K562 (cell line): ENCODE data around the gene SRRT. TPM values are rescaled to one million over a fixed set of nuclear protein-coding genes. Genes with fewer than 3 reads are reported as not detected.
A peak's percentile ranks its signal among the peaks of the same experiment; 100 is the strongest.

Source experiments
- BCOR ChIP-seq: fragments of 450-650 bp; IDR thresholded peaks from 2 replicates; pipeline ENCODE4 v1.6.1; 2016
- CHCHD3 ChIP-seq: fragments of 250-450 bp; sonication (Bioruptor Pico); IDR thresholded peaks from 2 replicates; pipeline ENCODE4 v2.1.2; 2022; ENCODE audit warnings: mild to moderate bottlenecking
- E2F3 ChIP-seq: fragments of 250-450 bp; sonication (Bioruptor Pico); IDR thresholded peaks from 2 replicates; pipeline ENCODE4 v1.4.0; 2020; ENCODE audit warnings: mild to moderate bottlenecking
- ERF ChIP-seq: fragments of 450-650 bp; formaldehyde crosslinking; IDR thresholded peaks from 2 replicates; pipeline ENCODE4 v1.4.0; 2020; ENCODE audit warnings: mild to moderate bottlenecking, mixed read lengths
- ESRRA ChIP-seq: fragments of 450-650 bp; IDR thresholded peaks from 2 replicates; pipeline ENCODE4 v1.6.1; 2014; ENCODE audit warnings: low read depth, mild to moderate bottlenecking, moderate library complexity, borderline replicate concordance
- ETV1 ChIP-seq: fragments of 450-650 bp; conservative IDR thresholded peaks from 2 replicates; pipeline ENCODE4 v1.6.1; 2016; ENCODE audit warnings: missing genetic modification characterization, control low read depth, low read depth, missing compliant biosample characterization
- FOXK2 ChIP-seq, 2 experiments: fragments of 450-650 bp; IDR thresholded peaks in 1 of 2; conservative IDR thresholded peaks in 1 of 2; 2 replicates each; pipeline ENCODE4 v1.6.1; 2016; ENCODE audit warnings: low read depth in 2 of 2, mild to moderate bottlenecking in 1 of 2
- HNRNPK ChIP-seq: fragments of 200-400 bp; formaldehyde crosslinking; IDR thresholded peaks from one replicate; pipeline ENCODE4 v1.6.1; 2018; ENCODE audit warnings: mild to moderate bottlenecking, low read depth, low read length; ENCODE audit not compliant: poor library complexity, severe bottlenecking
- KDM2B ChIP-seq: fragments of 250-450 bp; sonication (Bioruptor Pico); IDR thresholded peaks from 2 replicates; pipeline ENCODE4 v1.8.0; 2021; ENCODE audit warnings: mild to moderate bottlenecking, moderate library complexity
- MCM5 ChIP-seq: fragments of 450-650 bp; IDR thresholded peaks from 2 replicates; pipeline ENCODE4 v1.6.1; 2016; ENCODE audit warnings: low read depth
- NR3C1 ChIP-seq: sonication (generic); formaldehyde crosslinking; IDR thresholded peaks from 2 replicates; pipeline ENCODE4 v1.8.1; 2022; ENCODE audit warnings: missing genetic modification reagents
- POLR2B ChIP-seq: fragments of 450-650 bp; IDR thresholded peaks from 2 replicates; pipeline ENCODE4 v1.6.1; 2018; ENCODE audit warnings: low read depth; ENCODE audit not compliant: partially characterized antibody
- RFX5 ChIP-seq: IDR thresholded peaks from 2 replicates; pipeline ENCODE4 v1.6.1; 2011; ENCODE audit warnings: low read depth, mild to moderate bottlenecking, improper control_type of control experiment, low read length
- SMARCA5 ChIP-seq: fragments of 450-650 bp; IDR thresholded peaks from 2 replicates; pipeline ENCODE4 v1.6.1; 2016
- TRIM24 ChIP-seq, 2 experiments: fragments of 450-650 bp; IDR thresholded peaks; 2 replicates each; pipeline ENCODE4 v1.6.1; 2016
- ZNF239 ChIP-seq: fragments of 250-450 bp; sonication (Bioruptor Pico); IDR thresholded peaks from 2 replicates; pipeline ENCODE4 v1.4.0; 2020; ENCODE audit warnings: mild to moderate bottlenecking
- ZNF384 ChIP-seq: IDR thresholded peaks from 2 replicates; pipeline ENCODE4 v1.6.1; 2012; ENCODE audit warnings: low read depth, low read length, improper control_type of control experiment
- ZNF76 ChIP-seq: fragments of 250-450 bp; sonication (Bioruptor Pico); IDR thresholded peaks from 2 replicates; pipeline ENCODE4 v1.4.0; 2020; ENCODE audit warnings: mild to moderate bottlenecking, moderate library complexity, borderline replicate concordance
- polyA plus RNA-seq, 8 experiments: library from polyadenylated mRNA; depleted of rRNA in 4 of 8; stranded (reverse) in 5 of 8; unstranded in 3 of 8; fragments of >200 nt; fragmentation: Nextera tagmentation in 2 of 8; fragmentation: Illumina TruSeq in 1 of 8; extraction: Ambion mirVana in 2 of 8; extraction: Trizol in 1 of 8; gene quantifications; 2 replicates each; pipeline versions ENCODE4 v1.2.1 to v1.2.3, GENCODE V29; 2011 to 2014; ENCODE audit warnings: inconsistent platforms in 1 of 8, missing spikeins in 1 of 8
- total RNA-seq, 7 experiments: library from RNA; depleted of rRNA in 6 of 7; stranded (reverse); fragments of >200 nt in 6 of 7; fragmentation: Illumina TruSeq in 2 of 7; extraction: Trizol in 2 of 7; gene quantifications; 2 replicates each; pipeline versions ENCODE4 v1.2.1 to v1.2.3, GENCODE V29; 2011 to 2021; ENCODE audit warnings: low replicate concordance in 1 of 7
- TF ChIP-seq, protein P1 (sequence below): fragments of 250-450 bp; sonication (Bioruptor Pico); IDR thresholded peaks from 2 replicates; pipeline ENCODE4 v1.4.0; 2020
- TF ChIP-seq, protein P2 (sequence below): sonication (generic); formaldehyde crosslinking; IDR thresholded peaks from 2 replicates; pipeline ENCODE4 v1.8.1; 2023; ENCODE audit warnings: mild to moderate bottlenecking, missing genetic modification reagents
- TF ChIP-seq, protein P3 (sequence below): fragments of 450-650 bp; IDR thresholded peaks from 2 replicates; pipeline ENCODE4 v1.6.1; 2016; ENCODE audit warnings: antibody characterized with exemption

SRRT gene
- total and polyA plus RNA-seq, 9 of the 15 experiments (the other 6 are each of a cell fraction or from before 2014, with no cell fraction given): 10.3 to 263 (median 84.4) TPM

DNA sequence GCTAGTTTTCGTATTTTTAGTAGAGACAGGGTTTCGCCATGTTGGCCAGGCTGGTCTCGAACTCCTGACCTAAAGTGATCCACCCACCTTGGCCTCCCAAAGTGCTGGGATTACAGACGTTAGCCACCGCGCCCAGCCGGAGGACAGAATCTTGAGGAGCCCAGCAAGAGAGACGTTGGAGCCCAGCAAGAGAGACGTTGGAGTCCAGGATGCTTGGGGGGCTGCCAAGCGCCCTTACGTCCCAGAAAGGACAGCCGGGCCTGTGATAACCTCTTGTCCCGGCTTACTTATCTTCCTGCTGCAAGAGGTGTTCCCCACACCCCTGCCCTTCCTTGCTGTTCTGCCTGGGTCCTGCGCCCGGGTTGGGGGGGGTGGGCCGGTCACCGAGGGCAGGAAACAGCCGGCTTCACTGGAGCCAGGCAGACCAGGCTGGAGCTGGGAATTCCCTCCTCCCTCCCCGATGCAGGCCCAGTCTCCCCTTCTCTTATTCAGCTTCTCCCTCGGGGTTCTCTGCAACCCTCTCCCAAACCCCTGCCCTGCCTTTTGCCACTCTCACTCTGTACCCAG, 45.7 kb upstream of the SRRT start (continued):
- TF ChIP-seq E2F3 (CRISPR knock-in tag) (no peak), NR3C1 (CRISPR knock-in tag) (no peak), KDM2B (CRISPR knock-in tag) (no peak), SMARCA5 (peak; percentile 26; the same call in 1 of the 2 replicates), TRIM24 (IDR thresholded peaks at IDR 0.05) (peak; percentile 32 to 78; a peak in 2 of 4 replicates), MCM5 (no peak), ETV1 (tag) (no peak), ZNF384 (no peak), POLR2B (no peak), RFX5 (no peak), ESRRA (0 out of 2 replicates have a peak, but pooled peaks have one; percentile 28), FOXK2 (conservative IDR thresholded peaks at IDR 0.05 in 1 of 2, IDR thresholded peaks at IDR 0.05 in 1 of 2; ENCODE audit: low read depth in 2 of 2) (no peak; a peak in 1 of 4 replicates), ERF (CRISPR knock-in tag) (no peak), ZNF239 (no peak), BCOR (peak; percentile 93), ZNF76 (no peak), HNRNPK (no peak), CHCHD3 (CRISPR knock-in tag) (no peak)
- TF ChIP-seq, protein P1, sequence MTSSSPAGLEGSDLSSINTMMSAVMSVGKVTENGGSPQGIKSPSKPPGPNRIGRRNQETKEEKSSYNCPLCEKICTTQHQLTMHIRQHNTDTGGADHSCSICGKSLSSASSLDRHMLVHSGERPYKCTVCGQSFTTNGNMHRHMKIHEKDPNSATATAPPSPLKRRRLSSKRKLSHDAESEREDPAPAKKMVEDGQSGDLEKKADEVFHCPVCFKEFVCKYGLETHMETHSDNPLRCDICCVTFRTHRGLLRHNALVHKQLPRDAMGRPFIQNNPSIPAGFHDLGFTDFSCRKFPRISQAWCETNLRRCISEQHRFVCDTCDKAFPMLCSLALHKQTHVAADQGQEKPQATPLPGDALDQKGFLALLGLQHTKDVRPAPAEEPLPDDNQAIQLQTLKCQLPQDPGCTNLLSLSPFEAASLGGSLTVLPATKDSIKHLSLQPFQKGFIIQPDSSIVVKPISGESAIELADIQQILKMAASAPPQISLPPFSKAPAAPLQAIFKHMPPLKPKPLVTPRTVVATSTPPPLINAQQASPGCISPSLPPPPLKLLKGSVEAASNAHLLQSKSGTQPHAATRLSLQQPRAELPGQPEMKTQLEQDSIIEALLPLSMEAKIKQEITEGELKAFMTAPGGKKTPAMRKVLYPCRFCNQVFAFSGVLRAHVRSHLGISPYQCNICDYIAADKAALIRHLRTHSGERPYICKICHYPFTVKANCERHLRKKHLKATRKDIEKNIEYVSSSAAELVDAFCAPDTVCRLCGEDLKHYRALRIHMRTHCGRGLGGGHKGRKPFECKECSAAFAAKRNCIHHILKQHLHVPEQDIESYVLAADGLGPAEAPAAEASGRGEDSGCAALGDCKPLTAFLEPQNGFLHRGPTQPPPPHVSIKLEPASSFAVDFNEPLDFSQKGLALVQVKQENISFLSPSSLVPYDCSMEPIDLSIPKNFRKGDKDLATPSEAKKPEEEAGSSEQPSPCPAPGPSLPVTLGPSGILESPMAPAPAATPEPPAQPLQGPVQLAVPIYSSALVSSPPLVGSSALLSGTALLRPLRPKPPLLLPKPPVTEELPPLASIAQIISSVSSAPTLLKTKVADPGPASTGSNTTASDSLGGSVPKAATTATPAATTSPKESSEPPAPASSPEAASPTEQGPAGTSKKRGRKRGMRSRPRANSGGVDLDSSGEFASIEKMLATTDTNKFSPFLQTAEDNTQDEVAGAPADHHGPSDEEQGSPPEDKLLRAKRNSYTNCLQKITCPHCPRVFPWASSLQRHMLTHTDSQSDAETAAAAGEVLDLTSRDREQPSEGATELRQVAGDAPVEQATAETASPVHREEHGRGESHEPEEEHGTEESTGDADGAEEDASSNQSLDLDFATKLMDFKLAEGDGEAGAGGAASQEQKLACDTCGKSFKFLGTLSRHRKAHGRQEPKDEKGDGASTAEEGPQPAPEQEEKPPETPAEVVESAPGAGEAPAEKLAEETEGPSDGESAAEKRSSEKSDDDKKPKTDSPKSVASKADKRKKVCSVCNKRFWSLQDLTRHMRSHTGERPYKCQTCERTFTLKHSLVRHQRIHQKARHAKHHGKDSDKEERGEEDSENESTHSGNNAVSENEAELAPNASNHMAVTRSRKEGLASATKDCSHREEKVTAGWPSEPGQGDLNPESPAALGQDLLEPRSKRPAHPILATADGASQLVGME (CRISPR knock-in tag): no peak
- TF ChIP-seq, protein P2, sequence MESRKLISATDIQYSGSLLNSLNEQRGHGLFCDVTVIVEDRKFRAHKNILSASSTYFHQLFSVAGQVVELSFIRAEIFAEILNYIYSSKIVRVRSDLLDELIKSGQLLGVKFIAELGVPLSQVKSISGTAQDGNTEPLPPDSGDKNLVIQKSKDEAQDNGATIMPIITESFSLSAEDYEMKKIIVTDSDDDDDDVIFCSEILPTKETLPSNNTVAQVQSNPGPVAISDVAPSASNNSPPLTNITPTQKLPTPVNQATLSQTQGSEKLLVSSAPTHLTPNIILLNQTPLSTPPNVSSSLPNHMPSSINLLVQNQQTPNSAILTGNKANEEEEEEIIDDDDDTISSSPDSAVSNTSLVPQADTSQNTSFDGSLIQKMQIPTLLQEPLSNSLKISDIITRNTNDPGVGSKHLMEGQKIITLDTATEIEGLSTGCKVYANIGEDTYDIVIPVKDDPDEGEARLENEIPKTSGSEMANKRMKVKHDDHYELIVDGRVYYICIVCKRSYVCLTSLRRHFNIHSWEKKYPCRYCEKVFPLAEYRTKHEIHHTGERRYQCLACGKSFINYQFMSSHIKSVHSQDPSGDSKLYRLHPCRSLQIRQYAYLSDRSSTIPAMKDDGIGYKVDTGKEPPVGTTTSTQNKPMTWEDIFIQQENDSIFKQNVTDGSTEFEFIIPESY (CRISPR knock-in tag): no peak
- TF ChIP-seq, protein P3, sequence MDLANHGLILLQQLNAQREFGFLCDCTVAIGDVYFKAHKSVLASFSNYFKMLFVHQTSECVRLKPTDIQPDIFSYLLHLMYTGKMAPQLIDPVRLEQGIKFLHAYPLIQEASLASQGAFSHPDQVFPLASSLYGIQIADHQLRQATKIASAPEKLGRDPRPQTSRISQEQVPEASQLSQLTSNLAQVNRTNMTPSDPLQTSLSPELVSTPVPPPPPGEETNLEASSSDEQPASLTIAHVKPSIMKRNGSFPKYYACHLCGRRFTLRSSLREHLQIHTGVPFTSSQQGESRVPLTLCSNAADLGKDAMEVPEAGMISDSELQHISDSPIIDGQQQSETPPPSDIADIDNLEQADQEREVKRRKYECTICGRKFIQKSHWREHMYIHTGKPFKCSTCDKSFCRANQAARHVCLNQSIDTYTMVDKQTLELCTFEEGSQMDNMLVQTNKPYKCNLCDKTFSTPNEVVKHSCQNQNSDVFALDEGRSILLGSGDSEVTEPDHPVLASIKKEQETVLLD: 0 out of 2 replicates have a peak, but pooled peaks have one; percentile 55
